ENCODE results near the gene CNOT6L. TPM values are rescaled to one million over a fixed set of nuclear protein-coding genes. Genes with fewer than 3 reads are reported as not detected.

The CNOT6L gene
- polyA plus RNA-seq, 1 donor (not counting 4 experiments of a cell fraction or from before 2014, with no cell fraction given), result 12.0 TPM

DNA sequence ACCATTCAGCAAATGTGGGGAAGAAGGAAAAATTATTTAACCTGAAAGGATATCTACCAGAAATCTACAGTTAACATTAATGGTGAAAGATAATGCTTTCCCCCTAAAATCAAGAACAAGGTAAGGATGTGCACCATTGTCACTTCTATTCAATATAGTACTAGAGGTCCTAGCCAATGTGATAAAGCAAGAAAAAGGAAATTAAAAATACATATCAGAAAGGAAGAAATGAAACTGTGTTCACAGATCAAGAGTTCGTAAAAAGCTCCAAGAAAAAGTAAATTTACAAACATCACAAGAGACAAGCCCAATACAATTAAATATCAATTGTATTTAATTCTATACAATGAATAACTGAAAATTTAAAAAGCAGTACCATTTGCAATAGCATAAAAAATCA, 57.6 kb downstream of the CNOT6L start:
- no peaks in the 10 kb centered on the region for H3K36me3 ChIP-seq (ENCODE audit: control insufficient read depth in 2 of 2, extremely low read depth in 1 of 2, insufficient read depth in 2 of 2, low read length in 2 of 2)
- H4K20me1 ChIP-seq (ENCODE audit: control insufficient read depth, extremely low read depth, insufficient read depth, low read length), result no peaks in the 10 kb centered on the region
- no peak overlapping the region for H2AFZ ChIP-seq (ENCODE audit: control insufficient read depth, low read length)
- no peaks in the 10 kb centered on the region for H3K4me1 ChIP-seq (ENCODE audit: control insufficient read depth, extremely low read depth, insufficient read depth, low read length)
- no peak overlapping the region for H3K27ac ChIP-seq (ENCODE audit: control insufficient read depth, insufficient read depth, low read length)
- no peak overlapping the region for H3K9ac ChIP-seq (ENCODE audit: control insufficient read depth, extremely low read depth, insufficient read depth, low read length)
- no peak overlapping the region for H3K4me3 ChIP-seq (ENCODE audit: control insufficient read depth in 2 of 3, extremely low read depth in 1 of 3, insufficient read depth in 2 of 3, low read depth in 1 of 3, low read length in 3 of 3)
- DNase-seq (ENCODE audit: low read depth, low spot score) (no peak), FAIRE-seq (no peak)
- TF ChIP-seq EZH2 (IDR thresholded peaks at IDR 0.05; ENCODE audit: low read length), result no peak
- no peak for TF ChIP-seq CTCF (optimal IDR thresholded peaks at IDR 0.05 in 1 of 3, IDR thresholded peaks at IDR 0.05 in 1 of 3, conservative IDR thresholded peaks at IDR 0.05 in 1 of 3; ENCODE audit: extremely low read depth in 1 of 3, insufficient read depth in 2 of 3, low read length in 3 of 3)
- H3K27me3 ChIP-seq (ENCODE audit: control insufficient read depth, extremely low read depth, insufficient read depth, low read length), result no peaks in the 10 kb centered on the region
- dilution Hi-C loops (cut with MboI; ENCODE audit: extremely low pct_ligation_motif_present, low sequenced_read_pairs), result no loop called here
- no peak overlapping the region for H3K4me2 ChIP-seq (ENCODE audit: control insufficient read depth, extremely low read depth, insufficient read depth, low read depth, low read length)
- peaks cover 2% of the 10 kb centered on the region for H3K79me2 ChIP-seq (ENCODE audit: control insufficient read depth, insufficient read depth, low read length)
- no peaks in the 10 kb centered on the region for H3K9me3 ChIP-seq (ENCODE audit: control insufficient read depth, low read depth, low read length)
- H3K9me1 ChIP-seq (ENCODE audit: control insufficient read depth, extremely low read depth, insufficient read depth, low read length), result peaks cover 2% of the 10 kb centered on the region

GRCh38 chr4:77758804-77759203, 60.4 kb downstream of the CNOT6L start:
- Histone ChIP-seq H3K4me3 (ENCODE audit: control insufficient read depth in 2 of 3, extremely low read depth in 1 of 3, insufficient read depth in 2 of 3, low read depth in 1 of 3, low read length in 3 of 3) (no peak overlapping the region), H3K79me2 (ENCODE audit: control insufficient read depth, insufficient read depth, low read length) (peaks cover 2% of the 10 kb centered on the region), H4K20me1 (ENCODE audit: control insufficient read depth, extremely low read depth, insufficient read depth, low read length) (no peaks in the 10 kb centered on the region), H3K27me3 (ENCODE audit: control insufficient read depth, extremely low read depth, insufficient read depth, low read length) (no peaks in the 10 kb centered on the region), H3K9me1 (ENCODE audit: control insufficient read depth, extremely low read depth, insufficient read depth, low read length) (peaks cover 2% of the 10 kb centered on the region), H3K9ac (ENCODE audit: control insufficient read depth, extremely low read depth, insufficient read depth, low read length) (no peak overlapping the region), H3K4me1 (ENCODE audit: control insufficient read depth, extremely low read depth, insufficient read depth, low read length) (no peaks in the 10 kb centered on the region), H3K36me3 (ENCODE audit: control insufficient read depth in 2 of 2, extremely low read depth in 1 of 2, insufficient read depth in 2 of 2, low read length in 2 of 2) (no peaks in the 10 kb centered on the region), H3K27ac (ENCODE audit: control insufficient read depth, insufficient read depth, low read length) (no peak overlapping the region), H2AFZ (ENCODE audit: control insufficient read depth, low read length) (no peak overlapping the region), H3K4me2 (ENCODE audit: control insufficient read depth, extremely low read depth, insufficient read depth, low read depth, low read length) (no peak overlapping the region), H3K9me3 (ENCODE audit: control insufficient read depth, low read depth, low read length) (no peaks in the 10 kb centered on the region)
- FAIRE-seq, result no peak
- dilution Hi-C loops (cut with MboI; ENCODE audit: extremely low pct_ligation_motif_present, low sequenced_read_pairs), result no loop called here
- DNase-seq (ENCODE audit: low read depth, low spot score), result no peak
- TF ChIP-seq CTCF (optimal IDR thresholded peaks at IDR 0.05 in 1 of 3, IDR thresholded peaks at IDR 0.05 in 1 of 3, conservative IDR thresholded peaks at IDR 0.05 in 1 of 3; ENCODE audit: extremely low read depth in 1 of 3, insufficient read depth in 2 of 3, low read length in 3 of 3) (no peak), EZH2 (IDR thresholded peaks at IDR 0.05; ENCODE audit: low read length) (no peak)

Data from keratinocyte (primary cell).